ENCODE data around the gene CTCF.

Gene CTCF

GRCh38 chr16:67654403-67654911, 92.1 kb downstream of the CTCF start:
- DNase-seq: no peak

- DNase-seq: no peak
These were observed 93.0 kb downstream of the CTCF start for GRCh38 chr16:67655363-67655762.

GRCh38 chr16:67656344-67657016, 94.2 kb downstream of the CTCF start:
- no peak for DNase-seq

- DNase-seq: no peak
These were observed 94.8 kb downstream of the CTCF start for GRCh38 chr16:67657017-67657608.

GRCh38 chr16:67657751-67658518, 95.6 kb downstream of the CTCF start:
- no peak for DNase-seq

GRCh38 chr16:67658849-67659674, 96.7 kb downstream of the CTCF start:
- DNase-seq: no peak

- DNase-seq: peak; percentile 89
These were observed 97.6 kb downstream of the CTCF start, which contains the start of gene ACD for GRCh38 chr16:67659675-67660563. Gene ACD (minus strand): TSS chr16:67660260. CDS start chr16:67660220, 40 bp downstream.

- DNase-seq: peak; percentile 95
These were observed 98.3 kb downstream of the CTCF start, which contains the start of gene PARD6A for GRCh38 chr16:67660564-67661028. Gene PARD6A (plus strand): TSS chr16:67660960. CDS start chr16:67661039, 79 bp downstream.

GRCh38 chr16:67661101-67661761, 98.9 kb downstream of the CTCF start:
- DNase-seq: no peak

GRCh38 chr16:67661886-67662652, 99.7 kb downstream of the CTCF start:
- DNase-seq: no peak

- no peak for DNase-seq
These were observed 100.3 kb downstream of the CTCF start for GRCh38 chr16:67662653-67663010.

GRCh38 chr16:67663151-67663876, 101.0 kb downstream of the CTCF start:
- DNase-seq: peak; percentile 11

GRCh38 chr16:67663877-67664222, 101.5 kb downstream of the CTCF start:
- DNase-seq: no peak

- no peak for DNase-seq
These were observed 101.9 kb downstream of the CTCF start for GRCh38 chr16:67664258-67664657.

- no peak for DNase-seq
These were observed 102.5 kb downstream of the CTCF start for GRCh38 chr16:67664871-67665270.

- no peak for DNase-seq
These were observed 103.3 kb downstream of the CTCF start for GRCh38 chr16:67665598-67665997.

GRCh38 chr16:67666032-67666551, 103.8 kb downstream of the CTCF start:
- no peak for DNase-seq

- peak; percentile 76 for DNase-seq
These were observed 104.5 kb downstream of the CTCF start, which contains the start of the genes C16orf86 and ENKD1 for GRCh38 chr16:67666559-67667452. Gene C16orf86 (plus strand): TSS chr16:67666814. CDS start chr16:67666971, 157 bp downstream. Gene ENKD1 (minus strand): TSS chr16:67666750. CDS start chr16:67666442, 308 bp downstream.
